ENCODE data around the gene THG1L.

THG1L gene

GRCh38 chr5:157729858-157730257 is 1.4 kb upstream of the THG1L start:
- DNase-seq = no peak

- no peak for DNase-seq
Measured at GRCh38 chr5:157730900-157731271, 334 bp upstream of the THG1L start.

GRCh38 chr5:157732130-157732514 is 902 bp downstream of the THG1L start:
- DNase-seq = no peak

DNA sequence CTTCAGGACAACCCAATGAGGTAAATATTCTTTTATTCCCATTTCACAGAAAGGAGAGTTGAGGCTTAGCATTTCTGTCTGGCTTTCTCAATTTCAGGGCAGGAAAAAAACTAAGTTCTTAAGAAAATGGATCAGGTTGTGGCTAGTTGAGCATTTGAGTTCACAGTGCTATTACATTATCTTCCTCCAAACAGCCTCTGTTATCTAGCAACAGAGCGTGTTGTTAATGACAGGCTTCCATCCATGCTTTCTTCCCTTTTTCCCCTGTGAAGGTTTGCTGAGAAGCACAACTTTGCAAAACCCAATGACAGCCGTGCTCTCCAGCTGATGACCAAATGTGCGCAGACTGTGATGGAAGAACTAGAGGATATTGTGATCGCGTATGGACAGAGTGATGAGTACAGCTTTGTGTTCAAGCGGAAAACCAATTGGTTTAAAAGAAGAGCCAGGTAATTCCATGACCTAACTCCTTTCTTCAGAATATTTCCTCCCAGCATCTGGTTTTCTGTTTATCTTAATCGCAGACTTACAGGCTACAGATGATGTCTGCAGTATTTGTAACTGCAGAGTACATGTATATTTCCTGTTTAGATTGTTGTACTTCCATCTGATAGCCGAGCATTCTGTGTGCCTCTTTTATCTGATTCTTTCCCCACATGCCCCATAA is 1.5 kb downstream of the THG1L start:
- DNase-seq = no peak

DNA sequence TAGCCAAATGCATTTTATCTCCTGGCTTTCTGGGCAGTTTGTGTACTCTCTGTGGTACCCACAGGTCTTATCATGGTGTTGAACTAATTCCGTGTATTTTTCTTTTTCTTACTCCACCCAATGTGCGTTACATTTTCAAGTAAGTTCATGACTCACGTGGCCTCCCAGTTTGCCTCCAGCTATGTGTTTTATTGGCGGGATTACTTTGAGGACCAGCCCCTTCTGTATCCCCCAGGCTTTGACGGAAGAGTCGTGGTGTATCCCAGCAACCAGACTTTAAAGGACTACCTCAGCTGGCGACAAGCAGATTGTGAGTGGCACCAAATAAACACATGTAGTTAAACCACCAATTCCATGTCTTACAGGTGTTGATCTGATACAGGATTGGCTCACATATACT is 3.2 kb downstream of the THG1L start:
- DNase-seq = no peak

DNA sequence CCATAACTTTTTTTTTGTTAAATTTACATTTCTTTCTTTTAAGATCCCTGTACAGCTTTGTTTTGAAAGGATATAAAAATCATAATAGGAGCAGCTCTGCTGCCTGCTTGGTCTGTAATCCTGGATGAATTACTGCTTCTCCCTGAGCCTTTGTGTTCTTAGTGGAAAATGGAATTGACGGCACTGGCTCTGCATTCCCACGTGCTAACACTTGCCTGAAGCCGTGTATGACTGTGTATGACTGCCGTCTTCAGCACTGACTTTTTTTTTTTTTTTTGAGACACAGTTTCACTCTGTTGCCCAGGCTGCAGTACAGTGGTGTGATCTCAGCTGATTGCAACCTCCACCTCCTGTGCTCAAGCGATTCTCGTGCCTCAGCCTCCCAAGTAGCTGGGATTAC is 4.8 kb downstream of the THG1L start:
- DNase-seq = no peak

GRCh38 chr5:157739388-157740228 is 8.4 kb downstream of the THG1L start:
- DNase-seq = no peak

- no peak for DNase-seq
Measured at GRCh38 chr5:157740229-157740610, 9.0 kb downstream of the THG1L start.

- no peak for DNase-seq
Measured at GRCh38 chr5:157741131-157741530, 9.9 kb downstream of the THG1L start.

DNA sequence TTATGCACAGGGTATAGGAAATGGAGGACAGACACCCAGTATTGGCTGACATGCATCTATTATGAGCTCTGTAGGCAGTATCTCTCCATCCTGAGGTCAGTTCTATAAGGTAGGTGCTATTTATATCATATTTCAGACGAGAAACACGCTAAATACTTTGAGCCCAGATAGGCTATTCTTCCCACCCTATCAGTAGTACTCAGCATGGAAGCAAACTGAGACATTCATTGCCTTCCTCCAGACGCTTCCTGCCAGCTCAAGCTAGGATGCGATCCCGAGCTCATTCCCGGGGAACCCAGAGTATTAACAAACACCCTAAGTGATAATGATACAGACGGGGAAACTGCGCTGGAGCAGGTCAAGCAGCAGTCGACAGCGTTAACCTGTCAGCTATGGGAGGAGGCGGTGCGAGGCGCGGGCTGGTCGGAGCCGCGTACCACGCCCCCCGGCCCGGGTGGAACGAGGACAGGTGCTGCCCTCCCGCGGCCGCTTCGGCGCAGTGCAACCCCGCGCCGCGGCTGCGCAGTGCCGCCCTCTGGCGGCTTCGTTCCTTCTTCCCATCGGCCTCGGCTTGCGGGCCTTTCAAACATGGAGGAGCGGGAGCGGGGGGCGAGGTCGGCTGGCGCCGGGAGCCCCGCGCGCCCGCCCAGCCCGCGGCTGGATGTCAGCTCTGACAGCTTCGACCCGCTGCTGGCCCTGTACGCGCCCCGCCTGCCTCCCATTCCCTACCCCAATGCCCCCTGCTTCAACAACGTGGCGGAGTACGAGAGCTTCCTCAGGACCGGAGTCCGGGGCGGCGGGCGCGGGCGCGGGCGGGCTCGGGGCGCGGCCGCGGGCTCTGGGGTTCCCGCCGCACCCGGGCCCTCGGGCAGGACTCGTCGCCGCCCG is 12.2 kb downstream of the THG1L start, which contains the start of gene LSM11:
LSM11 (plus strand) TSS at position 550 of the 888 bp plus-strand sequence; CDS start at position 589, 39 bp downstream.
- peak; percentile 79 for DNase-seq

GRCh38 chr5:157744051-157745011 is 13.1 kb downstream of the THG1L start:
- DNase-seq = peak; percentile 18

DNA sequence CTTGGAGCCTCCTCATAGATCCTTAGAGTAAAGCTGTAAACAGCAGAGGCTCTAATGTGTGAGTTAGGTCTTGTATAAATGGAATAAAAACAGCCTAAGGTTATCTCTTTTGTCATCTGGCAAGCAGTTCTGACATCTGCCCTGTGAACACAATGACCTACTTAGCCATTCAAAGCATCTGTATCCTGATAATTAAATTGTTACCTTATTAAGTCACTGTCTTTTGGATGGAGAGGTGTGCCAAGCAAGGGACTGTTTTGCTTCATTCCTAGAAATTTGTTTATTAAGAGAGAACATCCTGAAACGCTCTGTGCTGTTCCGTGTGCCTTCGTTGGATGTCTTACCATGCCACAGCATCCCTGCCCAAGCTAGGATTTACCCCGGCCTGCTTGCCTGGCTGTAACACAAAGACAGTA is 13.8 kb downstream of the THG1L start:
- DNase-seq = no peak

GRCh38 chr5:157747173-157747740 is 16.0 kb downstream of the THG1L start:
- no peak for DNase-seq

- DNase-seq = no peak
Measured at GRCh38 chr5:157747766-157748700, 16.8 kb downstream of the THG1L start.

GRCh38 chr5:157748760-157749461 is 17.7 kb downstream of the THG1L start:
- DNase-seq = no peak

- DNase-seq = no peak
Measured at GRCh38 chr5:157749462-157749799, 18.2 kb downstream of the THG1L start.

GRCh38 chr5:157750320-157750719 is 19.1 kb downstream of the THG1L start:
- DNase-seq = no peak

- no peak for DNase-seq
Measured at GRCh38 chr5:157756122-157756521, 24.9 kb downstream of the THG1L start.

DNA sequence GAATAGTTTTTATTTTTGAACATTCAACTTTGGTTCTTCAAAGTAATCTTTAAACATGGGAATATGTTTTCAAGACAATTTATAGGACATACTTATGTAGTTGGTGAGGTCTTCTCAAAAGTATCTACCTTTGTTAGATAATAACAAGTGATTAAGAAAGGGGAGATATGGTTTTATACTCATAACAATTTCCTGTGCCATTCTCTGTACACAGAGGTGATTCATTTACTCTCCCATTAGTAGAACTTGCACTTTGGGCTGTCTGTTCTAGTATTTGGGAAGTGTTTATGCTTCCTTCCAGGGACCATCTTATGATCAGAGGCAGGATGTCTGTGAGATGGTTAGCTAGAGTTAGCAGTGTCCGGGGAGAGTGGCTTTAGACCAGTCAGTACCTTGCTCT is 27.5 kb downstream of the THG1L start:
- DNase-seq = no peak
